ENCODE data around the gene EPB42. TPM values are rescaled to one million over a fixed set of nuclear protein-coding genes. Genes with fewer than 3 reads are reported as not detected.

EPB42 gene
- total and polyA plus RNA-seq, 2 donors (not counting 1 experiment from before 2014, with no cell fraction given), result not detected

DNA sequence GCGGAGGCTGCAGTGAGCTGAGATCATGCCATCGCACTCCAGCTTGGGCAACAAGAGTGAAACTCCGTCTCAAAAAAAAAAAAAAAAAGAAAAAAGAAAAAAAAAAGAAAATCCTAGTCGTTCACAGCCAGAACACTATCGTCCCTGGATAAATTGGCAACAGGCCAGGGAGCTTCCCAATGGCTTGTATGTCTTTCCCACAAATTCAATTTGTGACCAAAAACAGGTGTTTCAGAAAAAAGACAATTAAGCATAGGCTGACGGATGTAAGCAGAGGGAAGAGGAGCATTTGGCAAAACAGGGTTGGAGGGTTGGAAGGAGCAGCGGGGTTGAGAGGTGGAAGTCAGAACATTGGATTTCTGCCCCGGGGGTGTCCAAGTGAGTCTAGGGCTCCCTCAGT is 8.5 kb downstream of the EPB42 start:
- CTCF ChIA-PET, result interaction anchor here (1.2 to 3.8 kb wide), 3 partner anchors 8 to 73 kb away, joined by 3 to 24 read pairs (median 8); no protein-coding TSS in a partner anchor
- no peak overlapping the region for H2AFZ ChIP-seq (ENCODE audit: insufficient read depth, low read depth, low read length, poor library complexity, severe bottlenecking)
- H3K4me2 ChIP-seq (replicated peaks; ENCODE audit: low read depth, low read length, poor library complexity, severe bottlenecking), result no peak overlapping the region
- H3K9me3 ChIP-seq (ENCODE audit: control extremely low read depth in 1 of 3, control insufficient read depth in 2 of 3, insufficient read depth in 1 of 3, low read length in 2 of 3), result no peaks in the 10 kb centered on the region
- H3K4me1 ChIP-seq (ENCODE audit: control insufficient read depth in 2 of 2, insufficient read depth in 2 of 2, low read length in 2 of 2), result no peaks in the 10 kb centered on the region
- Mint-ChIP-seq H3K4me3 (no peak overlapping the region), H3K27ac (no peak overlapping the region), H3K4me1 (no peaks in the 10 kb centered on the region), H3K9me3 (ENCODE audit: insufficient read depth) (peaks cover 2% of the 10 kb centered on the region), H3K27me3 (peaks cover 20% of the 10 kb centered on the region)
- ATAC-seq (ENCODE audit: low read depth) (no peak), DNase-seq (no peak)
- peaks cover 0 to 11% (median 0%) of the 10 kb centered on the region in 4 experiments for H3K27me3 ChIP-seq (replicated peaks in 1 of 4; ENCODE audit: control extremely low read depth in 1 of 4, control insufficient read depth in 3 of 4, insufficient read depth in 4 of 4, low read length in 3 of 4)
- H3K4me3 ChIP-seq (ENCODE audit: control extremely low read depth in 1 of 5, extremely low read depth in 1 of 5, insufficient read depth in 1 of 5, low read depth in 2 of 5, low read length in 4 of 5), result no peak overlapping the region
- no peak overlapping the region for H3K9ac ChIP-seq (ENCODE audit: low read length)
- TF ChIP-seq CTCF (IDR thresholded peaks at IDR 0.05), result no peak
- no peak for TF ChIP-seq EZH2 (IDR thresholded peaks at IDR 0.05; ENCODE audit: borderline replicate concordance, insufficient read depth, low read depth, low read length, poor library complexity, severe bottlenecking)
- POLR2A ChIA-PET, result no interaction called here
- H3K27ac ChIP-seq (ENCODE audit: low read length in 2 of 2), result no peak overlapping the region
- H3K79me2 ChIP-seq (ENCODE audit: control insufficient read depth, insufficient read depth, low read length), result no peaks in the 10 kb centered on the region
- H3K36me3 ChIP-seq (replicated peaks in 1 of 2; ENCODE audit: control extremely low read depth in 1 of 2, control insufficient read depth in 1 of 2, extremely low read depth in 1 of 2, insufficient read depth in 2 of 2, low read length in 1 of 2), result no peaks in the 10 kb centered on the region
- WGBS (ENCODE audit: insufficient coverage), result 100% methylated on average over 3 of the region's 8 CpGs
- intact Hi-C loops (cut with micrococcal nuclease), result no loop called here
- H4K20me1 ChIP-seq (ENCODE audit: control insufficient read depth, insufficient read depth, low read length, poor library complexity, severe bottlenecking), result no peaks in the 10 kb centered on the region

GRCh38 chr15:43211224-43211735 is 9.5 kb downstream of the EPB42 start:
- CTCF ChIA-PET, result interaction anchor here (3.8 kb wide), 1 partner anchor 15 kb away, joined by 24 read pairs; no protein-coding TSS in a partner anchor
- POLR2A ChIA-PET, result interaction anchor here (0.6 kb wide), 1 partner anchor 93 kb away, joined by 3 read pairs; no protein-coding TSS in a partner anchor
- DNase-seq (no peak), ATAC-seq (ENCODE audit: low read depth) (no peak)
- Mint-ChIP-seq H3K9me3 (ENCODE audit: insufficient read depth) (no peaks in the 10 kb centered on the region), H3K27me3 (peaks cover 20% of the 10 kb centered on the region), H3K4me3 (no peak overlapping the region), H3K4me1 (no peaks in the 10 kb centered on the region), H3K27ac (no peak overlapping the region)
- Histone ChIP-seq H3K4me3 (ENCODE audit: control extremely low read depth in 1 of 5, extremely low read depth in 1 of 5, insufficient read depth in 1 of 5, low read depth in 2 of 5, low read length in 4 of 5) (no peak overlapping the region), H3K4me2 (replicated peaks; ENCODE audit: low read depth, low read length, poor library complexity, severe bottlenecking) (no peak overlapping the region), H4K20me1 (ENCODE audit: control insufficient read depth, insufficient read depth, low read length, poor library complexity, severe bottlenecking) (no peaks in the 10 kb centered on the region), H3K9ac (ENCODE audit: low read length) (no peak overlapping the region), H3K4me1 (ENCODE audit: control insufficient read depth in 2 of 2, insufficient read depth in 2 of 2, low read length in 2 of 2) (no peaks in the 10 kb centered on the region), H2AFZ (ENCODE audit: insufficient read depth, low read depth, low read length, poor library complexity, severe bottlenecking) (no peak overlapping the region), H3K79me2 (ENCODE audit: control insufficient read depth, insufficient read depth, low read length) (no peaks in the 10 kb centered on the region), H3K36me3 (replicated peaks in 1 of 2; ENCODE audit: control extremely low read depth in 1 of 2, control insufficient read depth in 1 of 2, extremely low read depth in 1 of 2, insufficient read depth in 2 of 2, low read length in 1 of 2) (no peaks in the 10 kb centered on the region), H3K27me3 (replicated peaks in 1 of 4; ENCODE audit: control extremely low read depth in 1 of 4, control insufficient read depth in 3 of 4, insufficient read depth in 4 of 4, low read length in 3 of 4) (peaks cover 0 to 11% (median 0%) of the 10 kb centered on the region in 4 experiments), H3K27ac (ENCODE audit: low read length in 2 of 2) (no peak overlapping the region), H3K9me3 (ENCODE audit: control extremely low read depth in 1 of 3, control insufficient read depth in 2 of 3, insufficient read depth in 1 of 3, low read length in 2 of 3) (no peaks in the 10 kb centered on the region)
- TF ChIP-seq EZH2 (IDR thresholded peaks at IDR 0.05; ENCODE audit: borderline replicate concordance, insufficient read depth, low read depth, low read length, poor library complexity, severe bottlenecking), result no peak
- TF ChIP-seq CTCF (IDR thresholded peaks at IDR 0.05), result no peak
- 90% methylated on average over 2 of the region's 4 CpGs for WGBS (ENCODE audit: insufficient coverage)
- intact Hi-C loops (cut with micrococcal nuclease), result no loop called here
